H9 (cell line): Measurements from ENCODE around the gene C15orf61. TPM values are rescaled to one million over a fixed set of nuclear protein-coding genes. Genes with fewer than 3 reads are reported as not detected.

Source experiments
- DNase-seq: peaks from one replicate; pipeline ENCODE4 v3.0.0-alpha.2; 2017
- H2AFZ ChIP-seq: one replicate; pipeline ENCODE4 v1.6.1; 2013; ENCODE audit warnings: mild to moderate bottlenecking, low read length, control low read depth, moderate library complexity
- H2AK5ac ChIP-seq: 2 replicates; pipeline ENCODE4 v1.6.1; 2013; ENCODE audit warnings: low read length, control low read depth, mixed read lengths; ENCODE audit not compliant: insufficient read length
- H2BK120ac ChIP-seq: one replicate; pipeline ENCODE4 v1.6.1; 2013; ENCODE audit warnings: low read depth, mild to moderate bottlenecking, low read length, control low read depth, inconsistent platforms; ENCODE audit not compliant: poor library complexity, severe bottlenecking
- H2BK12ac ChIP-seq: 2 replicates; pipeline ENCODE4 v1.6.1; 2013; ENCODE audit warnings: low read length, control low read depth, mixed read lengths, low read depth; ENCODE audit not compliant: insufficient read length
- H2BK15ac ChIP-seq: 2 replicates; pipeline ENCODE4 v1.6.1; 2013; ENCODE audit warnings: low read depth, low read length, control low read depth
- H2BK20ac ChIP-seq: one replicate; pipeline ENCODE4 v1.6.1; 2013; ENCODE audit warnings: low read depth, mild to moderate bottlenecking, low read length, control low read depth, inconsistent platforms; ENCODE audit not compliant: poor library complexity, severe bottlenecking
- H2BK5ac ChIP-seq: 2 replicates; pipeline ENCODE4 v1.6.1; 2013; ENCODE audit warnings: low read length, control low read depth, mixed read lengths; ENCODE audit not compliant: insufficient read length
- H3K14ac ChIP-seq: 2 replicates; pipeline ENCODE4 v1.6.1; 2013; ENCODE audit warnings: low read length, control low read depth; ENCODE audit not compliant: insufficient read depth
- H3K18ac ChIP-seq: 2 replicates; pipeline ENCODE4 v1.6.1; 2013; ENCODE audit warnings: low read depth, mild to moderate bottlenecking, mixed read lengths, low read length, control low read depth; ENCODE audit not compliant: insufficient read length
- H3K23ac ChIP-seq: 2 replicates; pipeline ENCODE4 v1.6.1; 2013; ENCODE audit warnings: low read length, control low read depth, mixed read lengths, low read depth; ENCODE audit not compliant: insufficient read length
- H3K23me2 ChIP-seq: 2 replicates; pipeline ENCODE4 v1.6.1; 2013; ENCODE audit warnings: low read depth, mild to moderate bottlenecking, mixed read lengths, low read length, control low read depth; ENCODE audit not compliant: insufficient read length, poor library complexity, severe bottlenecking
- H3K27ac ChIP-seq: 2 replicates; pipeline ENCODE4 v1.5.1; 2013; ENCODE audit warnings: low read length, control low read depth, mixed read lengths, low read depth; ENCODE audit not compliant: insufficient read length
- H3K27me3 ChIP-seq: 2 replicates; pipeline ENCODE4 v1.6.1; 2013; ENCODE audit warnings: low read length, control low read depth, inconsistent platforms; ENCODE audit not compliant: insufficient read depth
- H3K4ac ChIP-seq: 2 replicates; pipeline ENCODE4 v1.6.1; 2013; ENCODE audit warnings: low read depth, mild to moderate bottlenecking, control low read depth, inconsistent platforms, low read length, moderate library complexity
- H3K4me1 ChIP-seq: 2 replicates; pipeline ENCODE4 v1.6.1; 2013; ENCODE audit warnings: low read length, control low read depth, inconsistent platforms; ENCODE audit not compliant: insufficient read depth
- H3K4me2 ChIP-seq: 2 replicates; pipeline ENCODE4 v1.6.1; 2013; ENCODE audit warnings: low read length, control low read depth, mixed read lengths; ENCODE audit not compliant: insufficient read length, insufficient read depth
- H3K56ac ChIP-seq: 2 replicates; pipeline ENCODE4 v1.6.1; 2013; ENCODE audit warnings: low read depth, mild to moderate bottlenecking, mixed read lengths, low read length, control low read depth; ENCODE audit not compliant: insufficient read length
- H3K79me1 ChIP-seq: 2 replicates; pipeline ENCODE4 v1.6.1; 2013; ENCODE audit warnings: low read depth, mild to moderate bottlenecking, moderate library complexity, low read length, control low read depth, inconsistent platforms; ENCODE audit not compliant: insufficient read depth, poor library complexity, severe bottlenecking
- H3K79me2 ChIP-seq: 2 replicates; pipeline ENCODE4 v1.6.1; 2013; ENCODE audit warnings: low read length, control low read depth, inconsistent platforms; ENCODE audit not compliant: insufficient read depth
- H3K9ac ChIP-seq: 2 replicates; pipeline ENCODE4 v1.6.1; 2013; ENCODE audit warnings: low read length, control low read depth, mixed read lengths; ENCODE audit not compliant: insufficient read length; ENCODE audit errors: extremely low read depth
- H3K9me3 ChIP-seq: one replicate; pipeline ENCODE4 v1.6.1; 2013; ENCODE audit warnings: low read depth, low read length, inconsistent platforms; ENCODE audit not compliant: control insufficient read depth
- H3T11ph ChIP-seq: one replicate; pipeline ENCODE4 v1.6.1; 2013; ENCODE audit warnings: mild to moderate bottlenecking, low read length, control low read depth, inconsistent platforms
- H4K20me1 ChIP-seq: one replicate; pipeline ENCODE4 v1.6.1; 2013; ENCODE audit not compliant: control insufficient read depth, insufficient read length, insufficient read depth
- H4K5ac ChIP-seq: 2 replicates; pipeline ENCODE4 v1.6.1; 2013; ENCODE audit warnings: low read depth, mild to moderate bottlenecking, mixed read lengths, low read length, control low read depth; ENCODE audit not compliant: insufficient read length
- H4K8ac ChIP-seq: replicated peaks from 2 replicates; pipeline ENCODE4 v1.6.1; 2013; ENCODE audit warnings: low read length, control low read depth, mixed read lengths, low read depth; ENCODE audit not compliant: insufficient read length
- H4K91ac ChIP-seq: 2 replicates; pipeline ENCODE4 v1.6.1; 2013; ENCODE audit warnings: low read depth, mild to moderate bottlenecking, moderate library complexity, mixed read lengths, low read length, control low read depth; ENCODE audit not compliant: insufficient read length
- H3K27ac Mint-ChIP-seq, 3 experiments: 2 replicates in 2 of 3; 3 replicates in 1 of 3; pipeline ENCODE4 v1.8.0; 2020 to 2021; ENCODE audit warnings: mixed read lengths in 3 of 3, mild to moderate bottlenecking in 1 of 3, moderate library complexity in 1 of 3
- H3K27me3 Mint-ChIP-seq: 2 replicates; pipeline ENCODE4 v1.8.0; 2021; ENCODE audit warnings: low read depth, mild to moderate bottlenecking, moderate library complexity, mixed read lengths
- H3K36me3 Mint-ChIP-seq, 3 experiments: 2 replicates in 2 of 3; 3 replicates in 1 of 3; pipeline ENCODE4 v1.8.0; 2020 to 2021; ENCODE audit warnings: low read depth in 3 of 3, mixed read lengths in 3 of 3; ENCODE audit not compliant: insufficient read depth in 1 of 3
- H3K4me1 Mint-ChIP-seq, 2 experiments: 2 replicates each; pipeline ENCODE4 v1.8.0; 2020; ENCODE audit warnings: mixed read lengths in 2 of 2
- H3K4me3 Mint-ChIP-seq, 2 experiments: 2 replicates in 1 of 2; 3 replicates in 1 of 2; pipeline ENCODE4 v1.8.0; 2020 to 2021; ENCODE audit warnings: mild to moderate bottlenecking in 2 of 2, mixed read lengths in 2 of 2, moderate library complexity in 1 of 2
- H3K9me3 Mint-ChIP-seq, 2 experiments: 2 replicates in 1 of 2; 3 replicates in 1 of 2; pipeline ENCODE4 v1.8.0; 2020; ENCODE audit warnings: mild to moderate bottlenecking in 2 of 2, mixed read lengths in 2 of 2, moderate library complexity in 1 of 2
- CTCF ChIP-seq: fragments of 200-600 bp; sonication (generic); conservative IDR thresholded peaks from 3 replicates; pipeline ENCODE4 v1.8.0; 2021; ENCODE audit warnings: antibody characterized with exemption, mild to moderate bottlenecking
- WGBS: extraction: QIAGEN DNeasy Blood & Tissue Kit; methylation state at CpG from one replicate; pipeline ENCODE4 v1.1.7; 2013; ENCODE audit warnings: missing lambda C conversion rate, low lambda C conversion rate, mixed read lengths; ENCODE audit not compliant: insufficient read length; ENCODE audit errors: extremely low coverage; 5-methylcytosine and 5-hydroxymethylcytosine counted together
- total RNA-seq: library from RNA; stranded (reverse); gene quantifications from 2 replicates; pipeline ENCODE4 v1.2.1, GENCODE V29; 2021

Gene C15orf61
- total RNA-seq, 1 experiment from 2014 or later, result 2.6 TPM

DNA sequence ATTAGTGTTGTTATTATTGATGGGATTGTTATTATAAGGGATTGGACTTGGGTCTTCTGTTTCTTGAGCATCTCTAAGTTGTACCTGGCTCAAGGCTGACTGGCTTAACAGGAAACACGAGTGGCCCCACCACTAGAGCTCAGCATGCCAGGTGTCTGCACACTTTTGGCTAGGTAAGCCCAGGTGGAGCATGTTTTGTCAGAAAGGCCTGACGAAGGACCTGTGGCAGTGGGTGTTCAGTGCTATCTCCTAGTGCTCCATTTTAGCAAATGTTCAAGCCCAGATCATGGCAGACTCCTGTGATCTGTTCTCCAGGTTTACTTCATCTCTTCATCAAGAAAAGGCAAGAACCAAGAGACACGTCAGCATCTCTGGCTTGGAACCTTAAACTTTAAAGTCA, 24.9 kb downstream of the C15orf61 start:
- Histone ChIP-seq H3K23ac (no peak overlapping the region), H3K9ac (no peak overlapping the region), H3K27ac (no peak overlapping the region), H2AK5ac (no peak overlapping the region), H2BK120ac (no peak overlapping the region), H3K14ac (no peak overlapping the region), H2AFZ (no peak overlapping the region), H2BK5ac (no peak overlapping the region), H2BK12ac (no peak overlapping the region), H4K91ac (no peak overlapping the region), H4K8ac (no peak overlapping the region), H3K9me3 (no peaks in the 10 kb centered on the region), H3K56ac (no peak overlapping the region), H4K20me1 (no peaks in the 10 kb centered on the region), H3K4ac (no peak overlapping the region), H2BK20ac (no peak overlapping the region), H3K18ac (no peak overlapping the region), H3K4me1 (peaks cover 4% of the 10 kb centered on the region; the same call in 1 of the 2 replicates), H4K5ac (no peak overlapping the region), H3K4me2 (no peak overlapping the region), H3K79me2 (no peaks in the 10 kb centered on the region), H3T11ph (no peak overlapping the region), H2BK15ac (no peak overlapping the region), H3K23me2 (peaks cover 10% of the 10 kb centered on the region), H3K27me3 (no peaks in the 10 kb centered on the region), H3K79me1 (no peaks in the 10 kb centered on the region)
- WGBS, result no CpG with 5 or more reads among the region's 3 CpGs
- no peak for DNase-seq
- peaks cover 4% of the 10 kb centered on the region; the same call in 1 of the 2 replicates for H3K27me3 Mint-ChIP-seq
- H3K4me1 Mint-ChIP-seq, result peaks cover 36 to 37% of the 10 kb centered on the region in 2 experiments
- no peak for TF ChIP-seq CTCF
- no peak overlapping the region for H3K27ac Mint-ChIP-seq
- H3K9me3 Mint-ChIP-seq, result no peaks in the 10 kb centered on the region
- no peak overlapping the region for H3K4me3 Mint-ChIP-seq
- H3K36me3 Mint-ChIP-seq, result peaks cover 0 to 19% (median 9%) of the 10 kb centered on the region in 3 experiments; a peak in 4 of 7 replicates
